AG04450 (cell line): ENCODE results near the gene SARDH. TPM values are rescaled to one million over a fixed set of nuclear protein-coding genes. Genes with fewer than 3 reads are reported as not detected.

ENCODE experiments used
- CTCF ChIA-PET: fragments of 300-600, 350-600 bp; formaldehyde crosslinking; extraction: SDS; loops from one replicate; lab custom pipeline; 2022; ENCODE audit warnings: antibody characterized with exemption, inconsistent platforms; lab: Charles Lee
- POLR2A ChIA-PET: fragments of 350-600 bp; formaldehyde crosslinking; extraction: SDS; loops from one replicate; lab custom pipeline; 2021; ENCODE audit warnings: antibody characterized with exemption, inconsistent platforms; lab: Yijun Ruan, JAX
- DNase-seq: peaks from one replicate; pipeline ENCODE4 v3.0.0-alpha.2; 2011; ENCODE audit warnings: low read depth, low spot score
- H3K27ac ChIP-seq: one replicate; pipeline ENCODE4 v1.5.1; 2012; ENCODE audit warnings: low read depth, low read length, control low read depth
- H3K27me3 ChIP-seq: one replicate; pipeline ENCODE4 v1.6.0; 2012; ENCODE audit warnings: low read length; ENCODE audit not compliant: control insufficient read depth, insufficient read depth
- H3K4me3 ChIP-seq: 2 replicates; pipeline ENCODE4 v1.5.1; 2011; ENCODE audit warnings: mild to moderate bottlenecking, low read depth, low read length, control low read depth
- H3K9me3 ChIP-seq: 2 replicates; pipeline ENCODE4 v1.5.1; 2012; ENCODE audit warnings: low read length; ENCODE audit not compliant: control insufficient read depth, insufficient read depth
- polyA plus RNA-seq: library from polyadenylated mRNA; depleted of rRNA; stranded (reverse); fragments of >200 nt; gene quantifications from 2 replicates; pipeline ENCODE4 v1.2.3, GENCODE V29; 2011
- TF ChIP-seq, protein P1 (sequence below): IDR thresholded peaks from 2 replicates; pipeline ENCODE4 v1.5.1; 2011; ENCODE audit warnings: low read depth, low read length, control low read depth, inconsistent platforms

The SARDH gene
- polyA plus RNA-seq, 1 experiment, result 1.3 TPM

DNA sequence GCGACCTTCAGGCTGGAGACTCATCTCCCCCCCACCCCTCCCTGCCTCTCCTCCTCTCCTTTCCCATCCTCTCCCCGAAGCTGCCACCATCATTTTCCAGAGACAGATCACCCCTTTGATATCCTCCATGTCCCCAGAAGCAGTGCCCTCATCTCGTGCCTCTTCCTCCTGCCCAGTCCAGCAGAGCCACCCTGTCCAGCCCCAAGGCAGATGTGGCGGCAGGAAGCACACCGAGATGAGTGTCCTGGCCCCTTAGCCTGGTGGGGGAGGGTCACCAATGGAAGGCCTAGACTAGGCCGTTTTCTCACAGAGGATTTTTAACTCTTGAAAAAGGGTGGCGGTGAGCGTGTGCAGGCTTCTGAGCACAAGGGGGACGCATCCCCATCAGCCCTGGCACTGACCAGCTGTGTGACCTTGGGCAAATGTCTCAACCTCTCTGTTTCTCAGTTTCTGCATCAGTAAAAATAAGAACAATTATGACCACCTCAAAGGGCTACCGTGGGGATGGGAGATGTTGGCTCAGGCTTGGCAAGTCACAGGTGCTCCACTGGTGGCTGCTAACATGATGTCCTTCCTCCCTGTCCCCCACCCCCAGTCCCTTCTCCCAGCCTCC is 48.9 kb downstream of the SARDH start:
- ChIA-PET CTCF (no interaction called here), POLR2A (no interaction called here)
- H3K27ac ChIP-seq, result no peak overlapping the region

DNA sequence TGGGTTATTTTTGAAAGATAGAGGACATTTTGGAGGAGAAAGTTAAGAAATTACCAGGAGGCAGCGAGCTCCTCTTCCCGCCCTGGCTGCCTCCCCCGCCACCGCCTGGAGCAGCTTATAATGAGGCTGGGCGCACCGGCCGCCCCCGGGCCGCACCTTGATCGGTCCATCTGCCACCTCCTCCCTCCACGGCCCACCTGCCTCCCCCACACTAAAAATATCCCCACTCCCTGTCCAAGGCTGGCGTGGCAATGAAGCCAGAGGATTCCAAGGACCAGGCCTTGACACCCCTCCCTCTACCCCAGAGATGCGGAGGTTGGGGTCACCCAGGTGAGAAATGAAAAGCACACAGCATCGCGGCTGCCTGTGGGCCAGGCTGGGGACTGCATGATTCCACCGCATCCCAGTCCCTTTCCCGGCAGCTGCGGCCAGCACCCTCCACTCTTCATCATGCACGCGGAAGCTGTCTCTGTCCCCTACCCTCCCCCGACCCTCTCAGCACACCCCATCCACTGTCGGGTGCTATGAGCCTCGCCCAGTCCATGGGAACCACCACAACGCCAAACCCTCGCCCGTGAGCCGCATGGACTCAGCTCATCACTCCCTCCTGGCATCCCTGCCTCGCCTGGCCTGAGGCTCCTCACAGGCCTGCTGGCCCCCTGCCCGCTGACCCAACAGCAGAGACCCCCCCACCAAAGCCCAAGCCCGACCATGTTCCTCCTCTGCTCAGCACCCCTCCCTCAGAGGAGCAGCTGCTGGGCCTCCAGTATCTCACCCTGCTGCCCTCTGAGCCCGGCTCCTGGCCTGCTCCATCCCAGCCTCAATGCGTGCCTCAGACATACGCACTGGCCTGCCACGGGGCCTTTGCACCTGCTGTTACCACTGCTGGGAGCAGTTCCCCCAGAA is 50.0 kb downstream of the SARDH start:
- Histone ChIP-seq H3K4me3 (no peak overlapping the region), H3K27ac (no peak overlapping the region), H3K9me3 (no peaks in the 10 kb centered on the region; the same call in 1 of the 2 replicates), H3K27me3 (no peaks in the 10 kb centered on the region)
- TF ChIP-seq, protein P1, sequence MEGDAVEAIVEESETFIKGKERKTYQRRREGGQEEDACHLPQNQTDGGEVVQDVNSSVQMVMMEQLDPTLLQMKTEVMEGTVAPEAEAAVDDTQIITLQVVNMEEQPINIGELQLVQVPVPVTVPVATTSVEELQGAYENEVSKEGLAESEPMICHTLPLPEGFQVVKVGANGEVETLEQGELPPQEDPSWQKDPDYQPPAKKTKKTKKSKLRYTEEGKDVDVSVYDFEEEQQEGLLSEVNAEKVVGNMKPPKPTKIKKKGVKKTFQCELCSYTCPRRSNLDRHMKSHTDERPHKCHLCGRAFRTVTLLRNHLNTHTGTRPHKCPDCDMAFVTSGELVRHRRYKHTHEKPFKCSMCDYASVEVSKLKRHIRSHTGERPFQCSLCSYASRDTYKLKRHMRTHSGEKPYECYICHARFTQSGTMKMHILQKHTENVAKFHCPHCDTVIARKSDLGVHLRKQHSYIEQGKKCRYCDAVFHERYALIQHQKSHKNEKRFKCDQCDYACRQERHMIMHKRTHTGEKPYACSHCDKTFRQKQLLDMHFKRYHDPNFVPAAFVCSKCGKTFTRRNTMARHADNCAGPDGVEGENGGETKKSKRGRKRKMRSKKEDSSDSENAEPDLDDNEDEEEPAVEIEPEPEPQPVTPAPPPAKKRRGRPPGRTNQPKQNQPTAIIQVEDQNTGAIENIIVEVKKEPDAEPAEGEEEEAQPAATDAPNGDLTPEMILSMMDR, result no peak
- POLR2A ChIA-PET, result no interaction called here
- CTCF ChIA-PET, result no interaction called here
- DNase-seq, result no peak

More for the DNA sequence above, 48.9 kb downstream of the SARDH start:
- no peak for DNase-seq
- Histone ChIP-seq H3K27me3 (no peaks in the 10 kb centered on the region), H3K9me3 (no peaks in the 10 kb centered on the region; the same call in 1 of the 2 replicates), H3K4me3 (no peak overlapping the region)
- TF ChIP-seq, protein P1, result no peak

DNA sequence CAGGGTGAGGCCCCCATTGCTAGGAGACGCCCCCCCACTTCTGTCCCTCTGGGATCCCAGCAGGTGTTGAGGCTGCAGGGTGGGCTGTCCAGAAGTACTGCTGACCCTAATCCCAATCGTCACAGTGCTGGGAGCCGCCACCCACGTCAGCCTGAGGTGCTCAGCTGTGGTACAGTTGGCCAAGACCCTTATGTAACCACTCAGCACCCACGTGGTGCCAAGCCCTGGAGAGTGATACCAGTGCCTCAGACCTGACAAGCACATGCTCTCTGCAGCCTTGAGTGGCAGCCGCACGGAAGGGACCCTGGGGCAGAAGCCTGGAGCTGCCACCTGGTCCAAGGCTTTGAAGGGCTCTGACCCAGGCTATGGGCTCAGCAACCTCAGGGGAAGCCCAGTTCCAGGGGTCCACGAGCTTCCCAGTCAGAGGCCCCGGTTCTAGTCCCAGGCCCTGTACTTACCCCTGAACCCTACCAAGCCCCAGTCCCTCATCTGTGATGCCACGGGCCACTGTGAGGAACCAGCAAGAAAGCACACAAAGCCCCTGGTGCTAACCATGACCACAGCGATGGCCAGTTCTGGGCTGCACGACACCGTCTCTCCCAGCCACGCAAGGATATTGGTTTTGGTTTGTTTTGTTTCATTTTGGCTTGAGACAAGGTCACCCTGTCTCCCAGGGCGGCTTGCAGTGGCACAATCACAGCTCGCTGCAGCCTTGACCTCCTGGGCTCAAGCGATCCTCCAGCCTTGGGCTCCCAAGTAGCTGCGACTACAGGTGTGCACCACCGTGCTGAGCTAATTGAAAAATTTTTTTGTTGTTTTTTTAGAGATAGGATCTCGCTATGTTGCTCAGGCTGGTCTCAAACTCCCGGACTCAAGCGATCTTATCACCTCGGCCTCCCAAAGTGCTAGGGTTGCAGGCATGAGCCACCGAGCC is 51.2 kb downstream of the SARDH start:
- Histone ChIP-seq H3K4me3 (no peak overlapping the region), H3K9me3 (no peaks in the 10 kb centered on the region; the same call in 1 of the 2 replicates), H3K27me3 (no peaks in the 10 kb centered on the region), H3K27ac (no peak overlapping the region)
- ChIA-PET POLR2A (no interaction called here), CTCF (no interaction called here)
- TF ChIP-seq, protein P1, result no peak
- DNase-seq, result no peak

DNA sequence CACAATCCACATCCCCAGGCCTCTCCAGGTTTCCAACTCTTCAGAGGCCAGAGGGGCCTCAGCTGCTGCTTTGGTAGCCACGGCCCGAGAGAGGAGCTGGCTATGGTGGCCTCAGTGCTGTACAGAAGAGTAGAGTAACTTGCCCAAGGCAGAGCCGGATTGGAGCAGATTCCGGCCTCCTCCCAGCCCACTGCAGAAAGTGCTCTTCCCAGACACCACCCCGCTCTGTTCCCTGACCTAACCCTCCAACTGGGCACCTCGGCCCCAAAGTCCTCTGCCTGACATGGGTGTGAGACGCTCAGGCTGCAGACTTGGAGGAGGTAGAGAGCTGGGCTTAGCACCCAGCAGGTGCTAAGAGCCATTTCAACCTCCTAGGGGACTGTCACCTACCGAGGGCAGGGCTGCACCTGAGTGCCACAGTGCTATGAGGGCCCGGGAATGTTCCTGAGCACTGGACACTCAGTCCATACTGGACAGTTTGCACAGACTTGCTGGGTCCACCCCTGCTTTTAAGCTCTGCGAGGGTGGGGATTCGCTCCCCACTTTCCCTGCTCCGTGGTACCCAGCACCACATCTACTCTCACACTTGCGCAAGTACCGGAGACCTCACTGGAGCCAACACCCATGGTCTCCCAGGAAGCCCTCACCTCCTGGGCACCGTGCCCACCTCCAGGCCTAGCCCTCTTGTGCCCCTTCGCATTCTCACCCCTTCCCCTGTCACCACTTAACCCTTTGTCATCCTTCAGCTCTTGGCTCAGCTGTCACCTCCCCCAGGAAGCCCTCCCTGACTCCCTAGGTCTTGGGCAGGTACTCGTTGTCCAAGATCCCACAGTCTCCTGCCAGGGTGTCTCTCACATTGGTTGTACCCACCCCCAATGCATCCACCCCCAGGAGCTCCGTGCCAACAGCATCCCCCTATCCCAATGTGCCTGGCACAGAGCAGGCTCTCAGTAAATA is 52.2 kb downstream of the SARDH start:
- H3K9me3 ChIP-seq, result no peaks in the 10 kb centered on the region; the same call in 1 of the 2 replicates
- ChIA-PET POLR2A (no interaction called here), CTCF (no interaction called here)
- no peak overlapping the region for H3K4me3 ChIP-seq
- DNase-seq, result no peak
- TF ChIP-seq, protein P1, result no peak
- no peaks in the 10 kb centered on the region for H3K27me3 ChIP-seq
- H3K27ac ChIP-seq, result no peak overlapping the region
